ENCODE results near the gene SSX4B. TPM values are rescaled to one million over a fixed set of nuclear protein-coding genes. Genes with fewer than 3 reads are reported as not detected.
"Not testable (repeated sequence)": the region's sequence is repeated elsewhere in the genome, so short reads cannot be mapped to it uniquely, and the experiment has no call there.

SSX4B gene
- total RNA-seq (2014; rRNA removed) (not detected in 2 replicates), Bru-seq, nascent RNA (not detected), BruChase-seq, experiment 1, labeled RNA remaining after a 6-hour chase (not detected), BruChase-seq, experiment 2, labeled RNA remaining after a 2-hour chase (not detected)
- long read RNA-seq = 0 reads

- POLR2A ChIA-PET (ENCODE audit: unreplicated experiment); H3K9ac ChIP-seq (ENCODE audit: low read length); H3K9me2 ChIP-seq (replicated peaks; ENCODE audit: low read length); H3K27me3 ChIP-seq (ENCODE audit: low read length); H3K4me1 ChIP-seq (ENCODE audit: insufficient read depth, low read length); ATAC-seq; H4K20me1 ChIP-seq (ENCODE audit: low read length); H3K36me3 ChIP-seq (ENCODE audit: low read depth, low read length); intact Hi-C loops (cut with micrococcal nuclease); H2AFZ ChIP-seq (ENCODE audit: low read length); H3K79me2 ChIP-seq (ENCODE audit: low read length); H3K9me3 ChIP-seq (ENCODE audit: low read length); H3K4me2 ChIP-seq (ENCODE audit: low read length); H3F3A ChIP-seq (ENCODE audit: low read length, unreplicated experiment); H3K27ac ChIP-seq (ENCODE audit: low read length); CTCF ChIA-PET; H3K4me3 ChIP-seq (ENCODE audit: low read length); BruUV-seq (replicated peaks); DNase-seq: not testable (repeated sequence)
These were observed at the start of gene SSX4B for GRCh38 chrX:48411860-48412259. SSX4B (minus strand) TSS chrX:48411960; CDS start chrX:48411372, 588 bp downstream.

- no TSS peak for BruUV-seq (replicated peaks)
- intact Hi-C loops (cut with micrococcal nuclease) = no loop called here
- H3K4me2 ChIP-seq (ENCODE audit: low read length) = no peak overlapping the region
These were observed 48.8 kb upstream of the SSX4B start for GRCh38 chrX:48460606-48461005.

GRCh38 chrX:48460031-48460430, 48.3 kb upstream of the SSX4B start:
- TF ChIP-seq EZH2phosphoT487 (IDR thresholded peaks at IDR 0.05; ENCODE audit: borderline replicate concordance, low read length) = no peak
- no peak for TF ChIP-seq EZH2 (IDR thresholded peaks at IDR 0.05; ENCODE audit: low read length, unreplicated experiment)
- no peak for TF ChIP-seq CTCF (conservative IDR thresholded peaks at IDR 0.05; ENCODE audit: low read depth, low read length)
- no peaks in the 10 kb centered on the region for H4K20me1 ChIP-seq (ENCODE audit: low read length)
- no peaks in the 10 kb centered on the region for H3K27me3 ChIP-seq (ENCODE audit: low read length)
- H3K27ac ChIP-seq (ENCODE audit: low read length) = no peak overlapping the region
- no peaks in the 10 kb centered on the region for H3K79me2 ChIP-seq (ENCODE audit: low read length)
- peaks cover 9% of the 10 kb centered on the region for H3K4me1 ChIP-seq (ENCODE audit: insufficient read depth, low read length)
- no peaks in the 10 kb centered on the region for H3F3A ChIP-seq (ENCODE audit: low read length, unreplicated experiment)
- H3K4me3 ChIP-seq (ENCODE audit: low read length) = no peak overlapping the region
- no peak overlapping the region for H3K4me2 ChIP-seq (ENCODE audit: low read length)
- no peaks in the 10 kb centered on the region for H3K36me3 ChIP-seq (ENCODE audit: low read depth, low read length)
- H3K9ac ChIP-seq (ENCODE audit: low read length) = no peak overlapping the region
- POLR2A ChIA-PET (ENCODE audit: unreplicated experiment) = no interaction called here
- no peak overlapping the region for H2AFZ ChIP-seq (ENCODE audit: low read length)
- no peaks in the 10 kb centered on the region for H3K9me2 ChIP-seq (replicated peaks; ENCODE audit: low read length)
- ATAC-seq (no peak), DNase-seq (no peak)
- no peaks in the 10 kb centered on the region for H3K9me3 ChIP-seq (ENCODE audit: low read length)
- BruUV-seq (replicated peaks) = no TSS peak
- CTCF ChIA-PET = no interaction called here
- intact Hi-C loops (cut with micrococcal nuclease) = no loop called here

More at GRCh38 chrX:48460606-48461005, 48.8 kb upstream of the SSX4B start:
- H3F3A ChIP-seq (ENCODE audit: low read length, unreplicated experiment) = no peaks in the 10 kb centered on the region
- CTCF ChIA-PET = no interaction called here
- no peaks in the 10 kb centered on the region for H3K9me3 ChIP-seq (ENCODE audit: low read length)
- no peaks in the 10 kb centered on the region for H4K20me1 ChIP-seq (ENCODE audit: low read length)
- no peaks in the 10 kb centered on the region for H3K79me2 ChIP-seq (ENCODE audit: low read length)
- ATAC-seq = no peak
- H3K27me3 ChIP-seq (ENCODE audit: low read length) = no peaks in the 10 kb centered on the region
- no peak for TF ChIP-seq CTCF (conservative IDR thresholded peaks at IDR 0.05; ENCODE audit: low read depth, low read length)
- TF ChIP-seq EZH2phosphoT487 (IDR thresholded peaks at IDR 0.05; ENCODE audit: borderline replicate concordance, low read length) = no peak
- no peak for TF ChIP-seq EZH2 (IDR thresholded peaks at IDR 0.05; ENCODE audit: low read length, unreplicated experiment)
- no peak overlapping the region for H3K4me3 ChIP-seq (ENCODE audit: low read length)
- H3K36me3 ChIP-seq (ENCODE audit: low read depth, low read length) = no peaks in the 10 kb centered on the region
- H2AFZ ChIP-seq (ENCODE audit: low read length) = no peak overlapping the region
- no peak for DNase-seq
- H3K4me1 ChIP-seq (ENCODE audit: insufficient read depth, low read length) = peaks cover 15% of the 10 kb centered on the region
- H3K9me2 ChIP-seq (replicated peaks; ENCODE audit: low read length) = no peaks in the 10 kb centered on the region
- POLR2A ChIA-PET (ENCODE audit: unreplicated experiment) = no interaction called here
- H3K9ac ChIP-seq (ENCODE audit: low read length) = no peak overlapping the region
- no peak overlapping the region for H3K27ac ChIP-seq (ENCODE audit: low read length)
